KOPT-K1 (cell line): ENCODE measurements around the gene GFY.

ENCODE experiments used
- H3K27ac ChIP-seq: fragments of 200-600 bp; sonication (generic); 2 replicates; pipeline ENCODE4 v1.5.1; 2016; ENCODE audit warnings: antibody characterized with exemption, mild to moderate bottlenecking, low read depth, low read length; ENCODE audit not compliant: poor library complexity, severe bottlenecking
- H3K36me3 ChIP-seq: fragments of 200-600 bp; sonication (generic); 2 replicates; pipeline ENCODE4 v1.5.1; 2017; ENCODE audit warnings: antibody characterized with exemption, mild to moderate bottlenecking, low read length, moderate library complexity; ENCODE audit not compliant: insufficient read depth
- H3K9me3 ChIP-seq: fragments of 200-600 bp; sonication (generic); 2 replicates; pipeline ENCODE4 v1.5.1; 2017; ENCODE audit warnings: antibody characterized with exemption, low read length, mild to moderate bottlenecking; ENCODE audit not compliant: insufficient read depth, poor library complexity, severe bottlenecking

GFY gene

GRCh38 chr19:49418511-49418910, 6.7 kb upstream of the GFY start:
- H3K36me3 ChIP-seq = no peaks in the 10 kb centered on the region
- no peaks in the 10 kb centered on the region for H3K9me3 ChIP-seq
- no peak overlapping the region for H3K27ac ChIP-seq

DNA sequence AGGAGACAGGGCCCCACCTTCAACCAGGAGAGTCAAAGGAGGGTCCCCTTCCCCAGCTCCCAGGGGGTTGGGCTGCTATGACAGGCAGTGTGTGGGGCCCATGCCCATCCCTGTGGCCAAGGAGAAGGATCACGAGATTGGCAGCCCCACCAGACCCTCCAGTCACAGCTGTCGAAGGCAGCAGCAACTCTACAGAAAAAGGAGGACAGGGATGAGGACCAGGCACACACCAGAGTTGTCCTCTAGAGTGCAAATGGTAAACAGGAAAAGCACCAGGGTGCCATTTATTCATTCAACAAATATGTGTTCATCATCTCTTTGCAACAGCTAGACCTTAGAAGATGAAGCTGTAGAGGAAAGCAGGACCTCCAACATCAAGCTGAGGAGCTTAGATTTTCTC, 6.0 kb upstream of the GFY start:
- Histone ChIP-seq H3K9me3 (no peaks in the 10 kb centered on the region), H3K36me3 (no peaks in the 10 kb centered on the region)

DNA sequence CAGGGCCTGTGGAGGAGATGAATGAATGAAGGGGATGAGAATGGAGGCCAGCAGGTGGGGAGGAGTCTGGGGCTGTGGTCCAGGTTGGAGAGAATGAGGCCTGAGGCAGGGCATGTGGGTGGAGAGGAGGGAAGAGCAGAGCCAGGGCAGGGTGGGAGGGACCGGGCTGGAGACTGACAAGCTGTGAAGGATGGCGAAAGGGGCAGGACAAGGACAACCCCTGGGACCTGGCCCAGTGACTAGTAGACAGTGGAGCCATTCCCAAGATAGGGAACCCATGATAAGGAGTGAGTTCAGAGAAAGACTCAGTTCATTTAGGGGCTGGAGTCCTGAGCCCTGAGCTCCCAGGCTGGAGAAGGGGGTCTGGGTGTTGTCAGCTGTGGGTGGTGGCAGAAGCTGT, 5.0 kb upstream of the GFY start:
- Histone ChIP-seq H3K9me3 (no peaks in the 10 kb centered on the region), H3K36me3 (no peaks in the 10 kb centered on the region), H3K27ac (no peak overlapping the region)

More for the DNA sequence above, 6.0 kb upstream of the GFY start:
- no peak overlapping the region for H3K27ac ChIP-seq

- H3K36me3 ChIP-seq = no peaks in the 10 kb centered on the region
- no peaks in the 10 kb centered on the region for H3K9me3 ChIP-seq
- H3K27ac ChIP-seq = no peak overlapping the region
Observed at GRCh38 chr19:49421039-49421877, 3.9 kb upstream of the GFY start.

DNA sequence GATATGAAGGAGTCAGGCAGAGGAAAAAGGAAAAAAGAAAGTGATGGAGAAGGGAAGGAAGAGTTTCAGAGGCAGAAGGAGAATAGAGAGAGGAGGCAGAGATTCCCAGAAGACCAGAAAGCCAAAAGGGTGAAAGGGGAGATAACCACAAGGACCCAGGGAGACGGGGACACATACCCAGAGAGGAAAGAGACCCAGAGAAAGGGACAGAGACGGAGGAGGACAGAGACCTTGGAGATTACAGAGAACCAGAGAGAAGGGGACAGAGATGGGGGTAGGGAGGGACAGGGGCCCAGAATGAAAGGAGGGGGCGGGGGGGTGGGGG, 3.3 kb upstream of the GFY start:
- Histone ChIP-seq H3K9me3 (no peaks in the 10 kb centered on the region), H3K36me3 (no peaks in the 10 kb centered on the region), H3K27ac (no peak overlapping the region)

GRCh38 chr19:49422407-49423070, 2.6 kb upstream of the GFY start:
- Histone ChIP-seq H3K36me3 (no peaks in the 10 kb centered on the region), H3K9me3 (no peaks in the 10 kb centered on the region), H3K27ac (no peak overlapping the region)

DNA sequence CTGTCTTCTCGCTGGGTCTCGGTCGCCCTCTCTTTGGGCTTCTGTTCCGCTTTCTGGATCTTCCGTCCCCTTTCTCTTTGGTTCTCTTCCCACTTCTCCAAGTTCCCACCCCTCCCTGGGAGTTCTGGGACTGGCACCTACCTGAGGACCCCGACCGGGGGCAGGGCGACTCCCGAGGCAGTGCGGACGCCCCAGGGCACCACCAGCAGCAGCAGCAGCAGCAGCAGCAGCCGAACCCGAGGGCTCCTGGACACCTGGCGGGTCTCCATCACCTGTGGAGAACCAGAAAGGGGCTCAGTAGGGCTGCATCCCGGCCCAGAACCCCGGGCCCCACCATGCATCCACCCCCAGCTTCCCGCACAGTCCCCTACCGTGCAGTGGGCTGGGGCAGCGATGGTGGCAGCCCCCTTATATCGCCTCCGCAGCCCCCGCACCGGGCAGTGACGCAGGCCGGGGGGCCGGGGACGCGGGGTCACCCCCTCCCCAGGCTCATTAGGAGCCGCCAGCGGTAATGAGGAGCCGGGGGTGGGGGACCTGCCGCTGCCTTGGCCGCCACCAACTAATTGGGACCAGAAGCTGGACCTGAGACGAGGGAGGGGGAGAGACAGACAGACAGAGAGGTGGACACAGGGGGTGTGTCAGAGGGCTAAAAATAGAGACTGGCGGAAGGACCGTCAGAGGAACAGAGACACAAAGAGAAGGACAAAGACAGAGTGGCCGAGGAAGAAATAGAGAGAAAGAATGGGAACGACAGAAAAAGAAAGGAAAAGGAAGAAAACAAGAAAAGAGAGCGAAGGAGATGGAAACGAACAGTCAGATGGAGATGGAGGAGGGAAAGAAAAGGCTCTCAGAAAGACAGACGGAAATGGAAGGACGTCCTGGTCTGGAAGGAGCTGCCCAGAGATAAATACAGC, 1.9 kb upstream of the GFY start, which contains the start of gene PTH2:
Gene PTH2, minus strand, starts transcription at position 371 of the 914 bp plus-strand sequence. Its CDS starts 102 bp downstream, at position 269.
- Histone ChIP-seq H3K27ac (no peak within 1 kb of the TSS), H3K36me3 (no peaks in the 10 kb centered on the region), H3K9me3 (no peaks in the 10 kb centered on the region)

GRCh38 chr19:49423985-49424303, 1.2 kb upstream of the GFY start:
- Histone ChIP-seq H3K27ac (no peak overlapping the region), H3K36me3 (no peaks in the 10 kb centered on the region), H3K9me3 (no peaks in the 10 kb centered on the region)

DNA sequence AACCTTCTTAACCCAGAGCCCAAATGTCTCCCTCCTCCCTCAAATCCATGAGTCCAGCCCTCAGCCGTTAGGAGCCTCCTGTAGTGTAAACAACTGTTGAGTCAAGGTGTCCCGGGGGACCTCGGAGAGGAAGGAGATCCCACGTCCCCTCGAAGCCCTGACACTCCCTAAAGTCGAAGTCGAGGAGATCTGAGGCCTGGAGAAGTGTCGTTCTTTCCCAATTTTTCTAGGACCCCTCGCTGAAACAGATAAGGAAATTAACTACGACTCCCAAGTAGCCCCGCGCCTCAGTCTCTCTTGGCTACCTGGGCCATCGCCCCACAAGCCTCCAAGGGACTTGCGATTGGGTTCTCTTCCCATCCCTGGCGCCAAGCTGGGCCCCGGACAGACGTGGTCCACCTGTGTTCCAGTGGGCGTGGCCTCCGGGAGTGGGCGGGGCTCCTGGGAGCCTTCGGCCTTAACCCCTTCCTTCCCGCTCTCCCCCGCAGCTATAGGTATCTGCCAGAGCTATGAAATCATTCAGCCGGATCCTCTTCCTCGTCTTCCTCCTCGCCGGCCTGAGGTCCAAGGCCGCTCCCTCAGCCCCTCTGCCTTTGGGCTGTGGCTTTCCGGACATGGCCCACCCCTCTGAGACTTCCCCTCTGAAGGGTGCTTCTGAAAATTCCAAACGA, 869 bp downstream of the GFY start:
- H3K36me3 ChIP-seq = no peaks in the 10 kb centered on the region
- no peaks in the 10 kb centered on the region for H3K9me3 ChIP-seq
- no peak overlapping the region for H3K27ac ChIP-seq

DNA sequence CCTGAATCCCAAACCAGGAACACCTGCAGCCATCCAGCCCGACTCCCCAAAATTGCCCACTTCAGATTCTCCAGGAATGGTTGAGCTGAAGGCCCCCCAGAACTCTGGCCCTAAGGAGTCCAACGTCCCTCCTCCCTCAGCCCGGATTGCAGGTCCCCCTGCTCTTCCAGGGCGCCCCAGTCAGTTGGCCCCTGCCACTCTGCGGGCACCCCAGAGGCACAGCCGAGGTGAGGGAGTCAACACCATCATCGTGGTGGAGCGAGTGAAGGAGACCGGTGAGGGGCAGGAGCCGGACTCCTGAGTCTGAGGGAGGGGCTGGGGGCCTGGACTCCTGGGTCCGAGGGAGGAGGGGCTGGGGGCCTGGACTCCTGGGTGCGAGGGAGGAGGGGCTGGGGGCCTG, 2.2 kb downstream of the GFY start:
- H3K36me3 ChIP-seq = no peaks in the 10 kb centered on the region
- no peak overlapping the region for H3K27ac ChIP-seq
- H3K9me3 ChIP-seq = no peaks in the 10 kb centered on the region

DNA sequence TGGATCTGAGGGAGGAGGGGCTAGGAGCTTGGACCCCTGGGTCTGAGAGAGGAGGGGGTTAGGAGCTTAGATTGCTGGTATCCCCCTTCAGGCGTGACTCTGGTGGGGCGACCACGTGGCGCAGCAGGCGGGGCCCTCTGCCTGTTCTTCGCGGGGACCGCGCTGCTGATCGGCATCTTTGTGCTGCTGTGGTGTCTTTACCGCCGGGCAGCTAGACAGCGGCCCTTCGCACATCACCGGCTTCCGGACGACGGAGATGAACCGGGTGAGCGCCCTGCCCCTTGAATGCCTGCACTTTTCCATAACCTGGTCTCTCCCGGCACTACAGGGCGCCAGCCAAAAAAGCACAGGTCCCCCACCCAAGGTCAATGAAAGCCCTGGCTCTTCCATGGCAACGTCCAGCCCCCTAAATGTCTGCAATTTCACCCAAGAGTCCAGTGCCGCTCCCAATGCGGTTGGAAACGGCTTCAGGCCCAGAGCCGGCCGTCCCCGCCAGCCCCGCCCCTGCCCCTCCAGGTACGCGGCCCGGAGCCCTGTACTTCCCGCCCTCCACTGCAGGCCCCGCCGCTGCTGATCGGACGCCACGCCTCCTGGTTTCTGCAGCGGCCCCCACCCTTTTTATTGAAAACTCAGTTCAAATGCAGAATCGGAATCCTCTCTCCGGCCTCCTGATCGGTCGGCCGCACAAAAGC, 2.8 kb downstream of the GFY start:
- H3K27ac ChIP-seq = no peak overlapping the region
- H3K36me3 ChIP-seq = no peaks in the 10 kb centered on the region
- H3K9me3 ChIP-seq = no peaks in the 10 kb centered on the region

- Histone ChIP-seq H3K27ac (no peak overlapping the region), H3K36me3 (no peaks in the 10 kb centered on the region), H3K9me3 (no peaks in the 10 kb centered on the region)
Observed at GRCh38 chr19:49428547-49429451, 3.6 kb downstream of the GFY start.

GRCh38 chr19:49430172-49430677, 5.0 kb downstream of the GFY start:
- Histone ChIP-seq H3K9me3 (no peaks in the 10 kb centered on the region), H3K36me3 (no peaks in the 10 kb centered on the region), H3K27ac (no peak overlapping the region)
